HG03159 (cell line): ENCODE measurements around the gene DDA1.
A peak's percentile ranks its signal among the peaks of the same experiment; 100 is the strongest.

Experiments used
- ATAC-seq: cut with Tn5 transposase; IDR thresholded peaks from one replicate; pipeline ENCODE4 v1.9.1; 2021; ENCODE audit warnings: mild to moderate bottlenecking, moderate library complexity; ENCODE audit not compliant: unreplicated experiment

DDA1 gene

GRCh38 chr19:17328517-17329365 is 19.4 kb downstream of the DDA1 start:
- no peak for ATAC-seq

GRCh38 chr19:17329366-17330261 is 20.3 kb downstream of the DDA1 start:
- ATAC-seq = no peak

- ATAC-seq = no peak
Observed at GRCh38 chr19:17330262-17331044, 21.1 kb downstream of the DDA1 start.

- ATAC-seq = no peak
Observed at GRCh38 chr19:17331045-17331558, 21.7 kb downstream of the DDA1 start.

GRCh38 chr19:17332360-17332676 is 23.0 kb downstream of the DDA1 start:
- no peak for ATAC-seq

- ATAC-seq = no peak
Observed at GRCh38 chr19:17332677-17333581, 23.6 kb downstream of the DDA1 start.

- ATAC-seq = no peak
Observed at GRCh38 chr19:17333611-17334413, 24.4 kb downstream of the DDA1 start.

- ATAC-seq = peak; percentile 39
Observed at GRCh38 chr19:17334414-17335409, 25.3 kb downstream of the DDA1 start, which contains the start of gene ANO8. TSS of gene ANO8 (minus strand) at chr19:17334855. CDS start at chr19:17334670, 185 bp downstream.

GRCh38 chr19:17335575-17335974 is 26.2 kb downstream of the DDA1 start:
- ATAC-seq = no peak

GRCh38 chr19:17336872-17337674 is 27.7 kb downstream of the DDA1 start, which contains the start of gene GTPBP3:
TSS of gene GTPBP3 (plus strand) at chr19:17337553. CDS start at chr19:17337612, 59 bp downstream.
- peak; percentile 74 for ATAC-seq

- peak; percentile 7 for ATAC-seq
Observed at GRCh38 chr19:17337675-17338432, 28.5 kb downstream of the DDA1 start.

GRCh38 chr19:17338433-17339078 is 29.2 kb downstream of the DDA1 start:
- ATAC-seq = no peak

- no peak for ATAC-seq
Observed at GRCh38 chr19:17339088-17339741, 29.9 kb downstream of the DDA1 start.

GRCh38 chr19:17340302-17340870 is 31.0 kb downstream of the DDA1 start:
- no peak for ATAC-seq

GRCh38 chr19:17340871-17341357 is 31.6 kb downstream of the DDA1 start:
- ATAC-seq = no peak
